Caco-2 (cell line): ENCODE data around the gene RASSF4. TPM values are rescaled to one million over a fixed set of nuclear protein-coding genes. Genes with fewer than 3 reads are reported as not detected.

ENCODE experiments used
- BruUV-seq: library from RNA; stranded (reverse); fragments of 400-500 nt; replicated peaks from 2 replicates; lab custom pipeline; 2021; lab: Mats Ljungman, UMichigan
- CTCF ChIA-PET: fragments of 300-600 bp; sonication (Branson Sonifier 250); formaldehyde crosslinking; loops from one replicate; lab custom pipeline; 2022; ENCODE audit warnings: antibody characterized with exemption; lab: Charles Lee
- POLR2A ChIA-PET: fragments of 300-600 bp; sonication (Branson Sonifier 250); formaldehyde crosslinking; loops from one replicate; lab custom pipeline; 2022; ENCODE audit warnings: antibody characterized with exemption; lab: Charles Lee
- DNase-seq, 2 experiments: peaks; one replicate each; pipeline versions ENCODE4 v3.0.0 to v3.0.0-alpha.2; 2020 to 2022
- H3K27me3 ChIP-seq: replicated peaks from 2 replicates; pipeline ENCODE4 v1.6.0; 2011; ENCODE audit warnings: low read length; ENCODE audit not compliant: control insufficient read depth, insufficient read depth
- H3K36me3 ChIP-seq: 2 replicates; pipeline ENCODE4 v1.5.1; 2011; ENCODE audit warnings: low read length; ENCODE audit not compliant: control insufficient read depth, insufficient read depth
- H3K4me1 ChIP-seq: fragments of 250-450 bp; sonication (Bioruptor Pico); 2 replicates; pipeline ENCODE4 v1.5.1; 2020; ENCODE audit warnings: mild to moderate bottlenecking
- H3K4me3 ChIP-seq: 2 replicates; pipeline ENCODE4 v1.5.1; 2011; ENCODE audit warnings: low read depth, mild to moderate bottlenecking, control low read depth, low read length
- H3K9me3 ChIP-seq: fragments of 250-450 bp; sonication (Bioruptor Pico); 2 replicates; pipeline ENCODE4 v1.5.1; 2020; ENCODE audit warnings: mild to moderate bottlenecking, moderate library complexity
- H3K27ac Mint-ChIP-seq: one replicate; pipeline ENCODE4 v1.8.0; 2022; ENCODE audit warnings: mixed read lengths; ENCODE audit not compliant: unreplicated experiment
- H3K27me3 Mint-ChIP-seq: one replicate; pipeline ENCODE4 v1.8.0; 2022; ENCODE audit warnings: mixed read lengths; ENCODE audit not compliant: insufficient read depth, unreplicated experiment
- H3K36me3 Mint-ChIP-seq: one replicate; pipeline ENCODE4 v1.8.0; 2022; ENCODE audit warnings: mild to moderate bottlenecking, mixed read lengths; ENCODE audit not compliant: insufficient read depth, unreplicated experiment
- H3K4me1 Mint-ChIP-seq: one replicate; pipeline ENCODE4 v1.8.0; 2022; ENCODE audit warnings: low read depth, mixed read lengths; ENCODE audit not compliant: unreplicated experiment
- H3K4me3 Mint-ChIP-seq: one replicate; pipeline ENCODE4 v1.8.0; 2022; ENCODE audit warnings: mild to moderate bottlenecking, moderate library complexity, mixed read lengths; ENCODE audit not compliant: unreplicated experiment
- H3K9me3 Mint-ChIP-seq: one replicate; pipeline ENCODE4 v1.8.0; 2022; ENCODE audit warnings: mixed read lengths; ENCODE audit not compliant: unreplicated experiment
- CTCF ChIP-seq, 2 experiments: fragments of 200-600 bp in 1 of 2; IDR thresholded peaks; 1 replicate in 1 of 2; 2 replicates in 1 of 2; pipeline versions ENCODE4 v1.5.1 to v1.8.0; 2011 to 2022; ENCODE audit warnings: antibody characterized with exemption in 1 of 2, control low read depth in 1 of 2, inconsistent platforms in 1 of 2, low read depth in 1 of 2, low read length in 1 of 2, mild to moderate bottlenecking in 1 of 2, moderate library complexity in 1 of 2; ENCODE audit not compliant: insufficient read depth in 1 of 2, severe bottlenecking in 1 of 2, unreplicated experiment in 1 of 2
- intact Hi-C: fragments of 100-400 bp; cut with micrococcal nuclease; formaldehyde crosslinking; loops from one replicate; pipeline ENCODE4 v1.10.0; 2022; ENCODE audit not compliant: unreplicated experiment
- total RNA-seq: library from RNA; stranded (reverse); gene quantifications from 2 replicates; pipeline ENCODE4 v1.2.3, GENCODE V29; 2022

RASSF4 gene
- total RNA-seq, 1 experiment from 2014 or later = 55.6 TPM

- intact Hi-C loops = loop anchor here (1.0 to 10.0 kb wide), 8 partner anchors 23 to 464 kb away; partner anchors contain the start of genes ALOX5, DEPP1 and RASSF4
Observed at GRCh38 chr10:45000752-45001380, 41.3 kb downstream of the RASSF4 start, which contains the start of gene ZNF22. Gene ZNF22, plus strand, starts transcription at chr10:45000923. Its CDS starts 2,446 bp downstream, at chr10:45003369.

GRCh38 chr10:45001381-45002148 is 42.0 kb downstream of the RASSF4 start:
- Mint-ChIP-seq H3K9me3 (no peaks in the 10 kb centered on the region), H3K4me3 (peak overlapping the region; percentile 82), H3K27ac (peak overlapping the region; percentile 94), H3K36me3 (peaks cover 56% of the 10 kb centered on the region), H3K4me1 (peaks cover 28% of the 10 kb centered on the region), H3K27me3 (no peaks in the 10 kb centered on the region)
- H3K36me3 ChIP-seq = peaks cover 3% of the 10 kb centered on the region; the same call in 1 of the 2 replicates
- H3K9me3 ChIP-seq = no peaks in the 10 kb centered on the region
- no TSS peak for BruUV-seq
- H3K27me3 ChIP-seq = no peaks in the 10 kb centered on the region
- H3K4me3 ChIP-seq = peak overlapping the region; percentile 84
- peaks cover 24% of the 10 kb centered on the region for H3K4me1 ChIP-seq
- TF ChIP-seq CTCF (IDR thresholded peaks at IDR 0.05; ENCODE audit: insufficient read depth in 1 of 2, low read depth in 1 of 2, low read length in 1 of 2, severe bottlenecking in 1 of 2, unreplicated experiment in 1 of 2) = peak; percentile 27 to 37
- intact Hi-C loops = loop anchor here (1.0 to 10.0 kb wide), 7 partner anchors 26 to 463 kb away; partner anchors contain the start of genes ALOX5 and RASSF4
- DNase-seq = peak; percentile 73 to 80
- ChIA-PET CTCF (interaction anchor here (0.8 to 1.6 kb wide), 5 partner anchors 11 to 249 kb away, joined by 3 to 9 read pairs (median 3); partner anchors contain the start of gene DEPP1), POLR2A (interaction anchor here (0.7 to 3.1 kb wide), 3 partner anchors 19 to 26 kb away, joined by 8 to 28 read pairs (median 17); partner anchors contain the start of gene DEPP1)

More at GRCh38 chr10:45000752-45001380, 41.3 kb downstream of the RASSF4 start, which contains the start of gene ZNF22:
- DNase-seq = peak; percentile 86 to 91
- CTCF ChIA-PET = interaction anchor here (0.8 to 2.0 kb wide), 6 partner anchors 11 to 249 kb away, joined by 3 to 10 read pairs (median 4); partner anchors contain the start of gene DEPP1
- Mint-ChIP-seq H3K9me3 (no peaks in the 10 kb centered on the region), H3K4me1 (peaks cover 28% of the 10 kb centered on the region), H3K27ac (peak within 1 kb of the TSS; percentile 94), H3K27me3 (no peaks in the 10 kb centered on the region), H3K36me3 (peaks cover 54% of the 10 kb centered on the region), H3K4me3 (peak within 1 kb of the TSS; percentile 82)
- H3K27me3 ChIP-seq = no peaks in the 10 kb centered on the region
- H3K36me3 ChIP-seq = peaks cover 3% of the 10 kb centered on the region; the same call in 1 of the 2 replicates
- no TSS peak for BruUV-seq
- TF ChIP-seq CTCF (IDR thresholded peaks at IDR 0.05; ENCODE audit: insufficient read depth in 1 of 2, low read depth in 1 of 2, low read length in 1 of 2, severe bottlenecking in 1 of 2, unreplicated experiment in 1 of 2) = peak in 1 of 2 experiments; percentile 35
- peaks cover 31% of the 10 kb centered on the region for H3K4me1 ChIP-seq
- H3K4me3 ChIP-seq = peak within 1 kb of the TSS; percentile 84
- POLR2A ChIA-PET = interaction anchor here (0.6 to 3.1 kb wide), 5 partner anchors 20 to 76 kb away, joined by 3 to 28 read pairs (median 8); partner anchors contain the start of gene DEPP1
- no peaks in the 10 kb centered on the region for H3K9me3 ChIP-seq
